HG02763 (cell line): ENCODE results near the gene SLC35B1.
"Not testable (repeated sequence)": the region's sequence is repeated elsewhere in the genome, so short reads cannot be mapped to it uniquely, and the experiment has no call there.

Experiments
- ATAC-seq: cut with Tn5 transposase; IDR thresholded peaks from one replicate; pipeline ENCODE4 v1.9.1; 2021; ENCODE audit warnings: mild to moderate bottlenecking, moderate library complexity; ENCODE audit not compliant: unreplicated experiment

SLC35B1 gene

GRCh38 chr17:49673679-49674078, 34.1 kb downstream of the SLC35B1 start:
- ATAC-seq = not testable (repeated sequence)

DNA sequence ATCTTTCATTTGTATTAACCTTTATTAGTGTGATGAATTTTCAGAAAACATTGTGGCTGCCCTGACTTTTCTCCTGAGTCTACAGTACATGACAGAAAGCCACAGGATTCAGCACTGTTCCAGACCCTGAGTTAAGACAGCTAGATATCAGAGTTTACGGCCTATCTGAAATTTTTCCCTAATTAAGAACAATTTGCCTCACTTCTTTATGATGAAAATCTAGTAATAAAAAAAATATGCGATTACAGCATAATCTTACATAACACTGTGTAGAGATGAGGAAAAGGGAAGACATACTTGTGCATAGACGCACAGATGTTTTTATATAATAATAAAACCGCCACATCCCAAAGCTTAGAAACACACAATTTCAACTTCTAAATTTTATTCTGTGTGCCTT, 37.1 kb downstream of the SLC35B1 start:
- no peak for ATAC-seq

DNA sequence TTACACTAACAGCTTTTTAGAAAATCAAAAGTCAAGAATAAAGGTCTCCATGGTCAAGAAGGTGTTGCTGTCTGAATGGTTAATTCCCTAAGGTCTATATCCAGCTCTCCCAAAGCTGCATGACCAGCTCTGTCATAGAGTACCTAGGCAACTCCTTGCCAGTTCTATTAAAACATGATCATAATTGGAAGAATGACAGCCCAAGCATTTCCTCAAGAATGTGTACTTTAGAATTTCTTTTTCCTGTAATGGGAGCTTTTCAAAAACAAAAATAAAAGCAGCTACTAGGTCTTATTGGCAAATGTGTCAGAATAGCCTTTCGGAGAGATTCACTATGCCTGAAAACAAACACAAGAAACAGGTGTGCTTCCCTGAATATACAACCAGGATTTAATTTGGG, 37.8 kb downstream of the SLC35B1 start:
- no peak for ATAC-seq

GRCh38 chr17:49667854-49668253, 39.9 kb downstream of the SLC35B1 start:
- ATAC-seq = no peak

DNA sequence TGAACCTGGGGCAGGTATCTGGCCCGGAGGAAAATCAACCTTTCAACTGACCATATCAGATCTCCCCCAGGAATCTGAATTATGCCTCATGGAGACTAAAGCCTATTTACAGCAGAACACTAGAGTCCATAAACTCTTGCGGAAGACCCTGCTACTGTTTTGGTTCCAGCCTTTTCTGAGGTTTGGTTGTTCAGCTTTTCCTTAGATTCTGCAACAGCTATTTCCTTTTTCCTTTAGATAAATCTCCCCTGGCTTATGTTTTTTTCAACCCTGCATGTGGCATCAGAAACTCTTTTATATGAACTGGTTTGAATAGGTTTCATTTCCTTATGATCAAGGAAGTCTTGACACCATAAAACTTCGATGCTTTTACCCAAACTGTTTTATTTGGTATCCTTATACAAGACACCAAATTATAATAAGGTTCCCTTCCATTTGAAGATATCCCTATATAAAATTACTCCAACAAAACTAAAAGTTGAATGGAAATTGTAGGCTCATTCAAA, 43.0 kb downstream of the SLC35B1 start:
- ATAC-seq = no peak

DNA sequence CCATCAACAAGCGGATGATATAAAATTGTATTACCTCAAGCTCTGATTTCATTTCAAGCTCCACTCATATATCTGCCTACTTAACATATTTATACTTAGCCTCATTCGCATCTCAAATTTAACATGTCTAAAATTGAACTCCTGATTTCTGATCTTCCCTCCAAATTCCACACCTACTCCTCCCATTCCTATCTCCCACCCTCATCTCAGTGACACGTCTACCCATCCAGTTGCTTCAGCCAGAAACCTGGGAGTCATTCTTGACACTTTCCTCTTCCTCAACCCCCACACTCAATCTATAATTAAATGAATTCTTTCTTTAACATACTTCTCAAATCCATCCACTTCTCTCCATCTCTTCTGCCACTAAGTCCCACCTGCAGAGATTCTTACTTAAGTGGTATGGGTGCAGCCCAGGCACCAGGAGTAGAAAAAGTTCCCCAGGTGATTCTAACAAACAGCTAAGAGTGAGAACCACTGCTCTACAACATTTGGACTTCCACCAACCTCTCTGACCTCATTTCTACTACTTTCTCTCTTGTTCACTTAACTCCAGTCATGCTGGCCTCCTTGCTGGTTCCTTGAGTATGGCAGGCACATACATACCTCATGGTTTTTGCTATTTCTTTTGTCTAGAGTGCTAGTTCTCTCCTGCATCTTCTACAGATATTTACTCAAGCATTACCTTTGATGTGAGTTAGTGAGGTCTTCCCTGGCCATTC, 47.9 kb downstream of the SLC35B1 start:
- no peak for ATAC-seq

DNA sequence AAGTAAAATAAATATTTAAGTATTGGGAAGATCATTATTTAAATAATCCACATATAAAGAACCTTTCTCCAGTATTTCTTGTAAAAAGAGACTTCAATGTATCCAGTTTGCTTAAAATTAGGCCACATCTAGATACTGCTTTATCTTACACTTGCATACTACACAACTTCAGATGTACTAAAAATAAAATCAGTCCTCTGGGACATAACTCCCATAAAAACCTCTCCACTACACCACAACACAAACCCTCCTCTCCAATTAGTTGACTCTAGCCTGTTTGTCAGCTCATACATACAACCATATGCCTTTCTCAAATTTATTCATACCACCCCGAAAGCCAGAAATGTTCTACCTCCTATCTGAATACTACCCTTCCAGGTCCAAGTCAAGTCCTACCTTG, 51.5 kb downstream of the SLC35B1 start:
- ATAC-seq = no peak
